Hepatocyte (in vitro differentiated cells): Measurements from ENCODE around the gene SDK1. TPM values are rescaled to one million over a fixed set of nuclear protein-coding genes. Genes with fewer than 3 reads are reported as not detected.
"Not testable (repeated sequence)": the region's sequence is repeated elsewhere in the genome, so short reads cannot be mapped to it uniquely, and the experiment has no call there.

ENCODE experiments used
- DNase-seq: peaks from one replicate; pipeline ENCODE4 v3.0.0-alpha.2; 2016; ENCODE audit warnings: low spot score
- H2AFZ ChIP-seq: fragments of 200-600 bp; sonication (generic); 2 replicates; pipeline ENCODE4 v1.6.0; 2016; ENCODE audit warnings: antibody characterized with exemption, mild to moderate bottlenecking
- H3K27ac ChIP-seq: fragments of 200-600 bp; sonication (generic); 2 replicates; pipeline ENCODE4 v1.5.1; 2016; ENCODE audit warnings: mild to moderate bottlenecking
- H3K27me3 ChIP-seq: fragments of 200-600 bp; sonication (generic); 2 replicates; pipeline ENCODE4 v1.6.1; 2016
- H3K36me3 ChIP-seq: fragments of 200-600 bp; sonication (generic); replicated peaks from 2 replicates; pipeline ENCODE4 v1.5.1; 2016; ENCODE audit warnings: low read depth; ENCODE audit not compliant: insufficient read depth
- H3K4me1 ChIP-seq: fragments of 200-600 bp; sonication (generic); 2 replicates; pipeline ENCODE4 v1.5.1; 2016; ENCODE audit warnings: mild to moderate bottlenecking, moderate library complexity; ENCODE audit not compliant: insufficient read depth
- H3K4me2 ChIP-seq: fragments of 200-600 bp; sonication (generic); 2 replicates; pipeline ENCODE4 v1.6.0; 2016
- H3K4me3 ChIP-seq: fragments of 200-600 bp; sonication (generic); 2 replicates; pipeline ENCODE4 v1.5.1; 2016; ENCODE audit warnings: mild to moderate bottlenecking
- H3K79me2 ChIP-seq: fragments of 200-600 bp; sonication (generic); 2 replicates; pipeline ENCODE4 v1.6.0; 2017; ENCODE audit warnings: mild to moderate bottlenecking
- H3K9me2 ChIP-seq: fragments of 200-600 bp; sonication (generic); replicated peaks from 2 replicates; pipeline ENCODE4 v1.6.0; 2017; ENCODE audit warnings: mild to moderate bottlenecking; ENCODE audit not compliant: insufficient read depth
- H3K9me3 ChIP-seq: fragments of 200-600 bp; sonication (generic); 2 replicates; pipeline ENCODE4 v1.5.1; 2016; ENCODE audit warnings: low read depth, mild to moderate bottlenecking
- H4K20me1 ChIP-seq: fragments of 200-600 bp; sonication (generic); 2 replicates; pipeline ENCODE4 v1.6.0; 2016; ENCODE audit warnings: mild to moderate bottlenecking; ENCODE audit not compliant: insufficient read depth, poor library complexity, severe bottlenecking
- EZH2 ChIP-seq: fragments of 200-600 bp; sonication (generic); IDR thresholded peaks from 2 replicates; pipeline ENCODE4 v1.6.1; 2016; ENCODE audit warnings: antibody characterized with exemption, mild to moderate bottlenecking, borderline replicate concordance
- EZH2phosphoT487 ChIP-seq: fragments of 200-600 bp; sonication (generic); IDR thresholded peaks from one replicate; pipeline ENCODE4 v1.6.1; 2018; ENCODE audit warnings: antibody characterized with exemption, mild to moderate bottlenecking, low read depth, moderate library complexity; ENCODE audit not compliant: unreplicated experiment, severe bottlenecking
- WGBS: methylation state at CpG from one replicate; pipeline ENCODE4 v1.1.6; 2016; ENCODE audit warnings: low lambda C conversion rate; ENCODE audit errors: missing lambda C conversion rate; 5-methylcytosine and 5-hydroxymethylcytosine counted together
- polyA plus RNA-seq: library from polyadenylated mRNA; unstranded; fragments of >200 nt; fragmentation: Nextera tagmentation; extraction: Ambion mirVana; gene quantifications from 2 replicates; pipeline ENCODE4 v1.2.1, GENCODE V29; 2016
- total RNA-seq: library from RNA; depleted of rRNA; stranded (reverse); fragments of >200 nt; gene quantifications from 2 replicates; pipeline ENCODE4 v1.2.3, GENCODE V29; 2014
- TF ChIP-seq, protein P1 (sequence below): fragments of 200-600 bp; sonication (generic); IDR thresholded peaks from 2 replicates; pipeline ENCODE4 v1.5.1; 2016; ENCODE audit warnings: antibody characterized with exemption, mild to moderate bottlenecking; ENCODE audit not compliant: poor library complexity

Gene SDK1
- total and polyA plus RNA-seq, 2 experiments from 2014 or later: 4.3 to 10.0 TPM

DNA sequence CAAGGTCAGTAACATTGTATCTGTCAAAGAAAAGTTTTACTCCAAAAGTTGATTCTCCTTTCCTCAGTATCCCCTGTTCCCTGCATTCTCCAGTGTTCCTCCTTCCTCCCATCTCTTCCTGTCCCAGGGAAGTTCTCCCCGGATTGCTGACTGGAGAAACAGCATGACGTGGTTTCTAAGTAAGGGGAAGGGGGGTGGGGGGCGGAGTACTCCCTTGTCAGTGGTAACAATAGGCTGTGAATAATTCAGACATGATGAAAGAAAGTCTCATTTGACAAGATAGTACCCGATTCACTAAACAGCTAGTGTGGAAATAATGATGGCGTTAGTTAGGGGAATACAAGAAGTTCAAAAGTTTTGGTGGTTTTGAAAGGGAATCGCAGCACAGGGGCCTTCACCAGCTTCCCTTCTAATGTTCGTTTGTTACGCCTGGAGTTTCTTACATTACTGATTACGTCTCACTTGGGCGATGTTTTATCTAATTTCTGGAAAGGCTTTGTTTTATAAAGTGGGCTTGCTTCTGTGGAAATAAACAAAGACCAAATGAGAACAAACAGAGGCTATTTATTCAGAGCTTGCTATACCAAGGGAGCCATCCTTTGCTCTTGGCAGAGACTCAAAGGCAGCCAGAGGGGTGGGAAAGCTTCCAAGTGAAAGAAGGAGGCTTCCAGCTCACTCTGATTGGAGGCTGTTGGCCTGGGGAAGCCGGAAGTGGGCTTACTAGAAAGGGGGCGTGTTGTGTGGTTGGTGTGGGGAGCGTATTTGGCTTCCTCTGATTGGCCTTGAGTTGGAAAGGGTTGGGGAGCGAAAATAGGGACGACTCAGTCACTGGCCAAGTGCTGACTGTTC is 453.7 kb downstream of the SDK1 start:
- Histone ChIP-seq H3K27me3 (no peaks in the 10 kb centered on the region), H3K79me2 (no peaks in the 10 kb centered on the region), H2AFZ (no peak overlapping the region), H3K4me1 (no peaks in the 10 kb centered on the region), H4K20me1 (no peaks in the 10 kb centered on the region), H3K9me3 (no peaks in the 10 kb centered on the region), H3K9me2 (no peaks in the 10 kb centered on the region), H3K4me2 (peak overlapping the region; percentile 30), H3K36me3 (no peaks in the 10 kb centered on the region), H3K4me3 (no peak overlapping the region), H3K27ac (peak overlapping the region; percentile 20)
- WGBS: 55% methylated on average over 15 of the region's 15 CpGs
- DNase-seq: peak; percentile 32
- TF ChIP-seq, protein P1, sequence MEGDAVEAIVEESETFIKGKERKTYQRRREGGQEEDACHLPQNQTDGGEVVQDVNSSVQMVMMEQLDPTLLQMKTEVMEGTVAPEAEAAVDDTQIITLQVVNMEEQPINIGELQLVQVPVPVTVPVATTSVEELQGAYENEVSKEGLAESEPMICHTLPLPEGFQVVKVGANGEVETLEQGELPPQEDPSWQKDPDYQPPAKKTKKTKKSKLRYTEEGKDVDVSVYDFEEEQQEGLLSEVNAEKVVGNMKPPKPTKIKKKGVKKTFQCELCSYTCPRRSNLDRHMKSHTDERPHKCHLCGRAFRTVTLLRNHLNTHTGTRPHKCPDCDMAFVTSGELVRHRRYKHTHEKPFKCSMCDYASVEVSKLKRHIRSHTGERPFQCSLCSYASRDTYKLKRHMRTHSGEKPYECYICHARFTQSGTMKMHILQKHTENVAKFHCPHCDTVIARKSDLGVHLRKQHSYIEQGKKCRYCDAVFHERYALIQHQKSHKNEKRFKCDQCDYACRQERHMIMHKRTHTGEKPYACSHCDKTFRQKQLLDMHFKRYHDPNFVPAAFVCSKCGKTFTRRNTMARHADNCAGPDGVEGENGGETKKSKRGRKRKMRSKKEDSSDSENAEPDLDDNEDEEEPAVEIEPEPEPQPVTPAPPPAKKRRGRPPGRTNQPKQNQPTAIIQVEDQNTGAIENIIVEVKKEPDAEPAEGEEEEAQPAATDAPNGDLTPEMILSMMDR: no peak
- TF ChIP-seq EZH2: no peak
- TF ChIP-seq EZH2phosphoT487: no peak

DNA sequence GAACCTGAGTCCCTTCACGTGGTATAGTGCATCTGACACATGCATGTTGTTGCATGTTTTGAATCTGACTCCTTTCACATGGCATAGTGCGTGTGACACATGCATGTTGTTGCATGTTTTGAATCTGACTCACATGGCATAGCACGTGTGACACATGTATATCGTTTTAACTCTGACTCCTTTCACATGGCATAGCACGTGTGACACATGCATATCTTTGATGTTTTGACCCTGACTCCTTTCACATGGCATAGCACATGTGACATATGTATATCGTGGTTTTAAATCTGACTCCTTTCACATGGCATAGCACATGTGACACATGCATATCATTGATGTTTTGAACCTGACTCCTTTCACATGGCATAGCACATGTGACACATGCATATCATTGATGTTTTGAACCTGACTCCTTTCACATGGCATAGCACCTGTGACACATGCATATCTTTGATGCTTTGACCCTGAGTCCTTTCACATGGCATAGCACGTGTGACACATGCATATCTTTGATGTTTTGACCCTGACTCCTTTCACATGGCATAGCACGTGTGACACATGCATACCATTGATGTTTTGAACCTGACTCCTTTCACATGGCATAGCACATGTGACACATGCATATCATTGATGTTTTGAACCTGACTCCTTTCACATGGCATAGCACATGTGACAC is 454.9 kb downstream of the SDK1 start:
- DNase-seq, H3K4me2 ChIP-seq, H3K9me3 ChIP-seq, H3K9me2 ChIP-seq, H4K20me1 ChIP-seq, H3K79me2 ChIP-seq, H3K27ac ChIP-seq, H3K4me1 ChIP-seq, H2AFZ ChIP-seq, H3K4me3 ChIP-seq, H3K27me3 ChIP-seq, H3K36me3 ChIP-seq: not testable (repeated sequence)
- 97% methylated on average over 8 of the region's 8 CpGs for WGBS

DNA sequence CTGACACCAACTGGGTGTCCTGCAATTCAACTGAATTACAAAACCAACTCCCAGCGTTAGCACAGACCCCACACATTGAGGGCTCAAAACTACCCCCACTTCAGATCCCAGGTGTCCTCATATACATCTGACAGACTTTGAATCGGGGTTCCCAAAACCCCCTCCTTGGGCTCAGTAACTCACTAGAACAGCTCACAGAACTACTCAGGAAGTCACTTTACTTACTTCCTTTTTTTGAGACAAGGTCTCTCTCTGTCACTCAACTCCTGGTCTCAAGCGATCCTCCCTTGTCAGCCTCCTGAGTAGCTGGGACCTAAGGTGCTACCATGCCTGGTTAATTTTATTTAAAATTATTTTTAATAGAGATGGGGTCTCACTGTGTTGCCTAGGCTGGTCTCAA is 456.0 kb downstream of the SDK1 start:
- no peaks in the 10 kb centered on the region for H4K20me1 ChIP-seq
- WGBS: 96% methylated on average over 3 of the region's 3 CpGs
- H3K9me3 ChIP-seq: no peaks in the 10 kb centered on the region
- no peaks in the 10 kb centered on the region for H3K27me3 ChIP-seq
- H3K36me3 ChIP-seq: no peaks in the 10 kb centered on the region
- no peak for DNase-seq
- no peak overlapping the region for H3K27ac ChIP-seq
- no peak overlapping the region for H3K4me2 ChIP-seq
- H3K9me2 ChIP-seq: no peaks in the 10 kb centered on the region
- H3K79me2 ChIP-seq: no peaks in the 10 kb centered on the region
- no peak overlapping the region for H2AFZ ChIP-seq
- TF ChIP-seq EZH2phosphoT487 (no peak), EZH2 (no peak)
- TF ChIP-seq, protein P1: no peak
- no peaks in the 10 kb centered on the region for H3K4me1 ChIP-seq
- no peak overlapping the region for H3K4me3 ChIP-seq

DNA sequence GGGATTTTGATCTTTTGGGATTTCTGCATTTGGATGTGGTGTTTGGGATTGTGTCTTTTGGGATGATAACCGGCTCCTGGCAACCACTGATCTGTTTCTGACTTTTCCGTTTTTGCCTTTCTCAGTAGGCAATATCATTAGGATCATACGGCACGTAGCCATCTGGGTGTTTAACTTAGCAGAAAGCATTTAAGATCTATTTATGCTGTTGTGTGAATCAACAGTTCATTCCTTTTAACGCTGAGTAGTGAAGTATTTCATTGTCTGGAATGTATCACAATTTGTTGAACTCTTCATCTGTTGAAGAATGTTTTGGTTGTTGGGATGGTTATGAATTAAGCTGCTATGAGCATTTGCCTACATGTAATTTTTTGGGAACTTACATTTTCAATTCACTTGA is 459.6 kb downstream of the SDK1 start:
- DNase-seq: no peak
- Histone ChIP-seq H3K79me2 (no peaks in the 10 kb centered on the region), H3K4me2 (no peak overlapping the region), H3K9me2 (no peaks in the 10 kb centered on the region), H3K9me3 (no peaks in the 10 kb centered on the region), H3K36me3 (no peaks in the 10 kb centered on the region), H2AFZ (no peak overlapping the region), H3K27me3 (no peaks in the 10 kb centered on the region), H3K4me1 (no peaks in the 10 kb centered on the region), H3K4me3 (no peak overlapping the region), H3K27ac (no peak overlapping the region), H4K20me1 (no peaks in the 10 kb centered on the region)
- WGBS: 75% methylated on average over 5 of the region's 5 CpGs
- TF ChIP-seq EZH2: no peak
- TF ChIP-seq, protein P1: no peak
- no peak for TF ChIP-seq EZH2phosphoT487
